ENCODE measurements around the gene DPP6. TPM values are rescaled to one million over a fixed set of nuclear protein-coding genes. Genes with fewer than 3 reads are reported as not detected.

DPP6 gene
- total RNA-seq, 1 donor from 2014 or later = 0.62 TPM

GRCh38 chr7:154195266-154195665 lies 143.1 kb downstream of the DPP6 start:
- ATAC-seq (no peak), DNase-seq (ENCODE audit: low spot score) (no peak)
- intact Hi-C loops (cut with DNase I) = no loop called here

GRCh38 chr7:154198481-154198880 lies 146.3 kb downstream of the DPP6 start:
- DNase-seq (ENCODE audit: low spot score) (no peak), ATAC-seq (no peak)
- intact Hi-C loops (cut with DNase I) = no loop called here

- DNase-seq (ENCODE audit: low spot score) (no peak), ATAC-seq (no peak)
Measured at GRCh38 chr7:154200241-154200640, 148.0 kb downstream of the DPP6 start.

GRCh38 chr7:154202002-154202401 lies 149.8 kb downstream of the DPP6 start:
- no peak for DNase-seq (ENCODE audit: low spot score)
- ATAC-seq = no peak
- intact Hi-C loops (cut with DNase I) = no loop called here

More at GRCh38 chr7:154200241-154200640, 148.0 kb downstream of the DPP6 start:
- intact Hi-C loops (cut with DNase I) = no loop called here

- ATAC-seq (no peak), DNase-seq (ENCODE audit: low spot score) (no peak)
- intact Hi-C loops (cut with DNase I) = no loop called here
Measured at GRCh38 chr7:154204046-154204445, 151.8 kb downstream of the DPP6 start.

- intact Hi-C loops (cut with DNase I) = no loop called here
Measured at GRCh38 chr7:154212861-154213260, 160.7 kb downstream of the DPP6 start.

GRCh38 chr7:154217688-154218340 lies 165.6 kb downstream of the DPP6 start:
- ATAC-seq = no peak
- intact Hi-C loops (cut with DNase I) = no loop called here
- DNase-seq (ENCODE audit: low spot score) = no peak

More at GRCh38 chr7:154212861-154213260, 160.7 kb downstream of the DPP6 start:
- DNase-seq (ENCODE audit: low spot score) = no peak
- no peak for ATAC-seq

- ATAC-seq = no peak
- DNase-seq (ENCODE audit: low spot score) = no peak
- intact Hi-C loops (cut with DNase I) = no loop called here
Measured at GRCh38 chr7:154231732-154232131, 179.5 kb downstream of the DPP6 start.

- DNase-seq (ENCODE audit: low spot score) = no peak
- intact Hi-C loops (cut with DNase I) = no loop called here
- no peak for ATAC-seq
Measured at GRCh38 chr7:154232700-154233099, 180.5 kb downstream of the DPP6 start.

- ATAC-seq (no peak), DNase-seq (ENCODE audit: low spot score) (no peak)
- intact Hi-C loops (cut with DNase I) = no loop called here
Measured at GRCh38 chr7:154241988-154242387, 189.8 kb downstream of the DPP6 start.

GRCh38 chr7:154242709-154243108 lies 190.5 kb downstream of the DPP6 start:
- no peak for ATAC-seq
- DNase-seq (ENCODE audit: low spot score) = no peak
- intact Hi-C loops (cut with DNase I) = no loop called here

- no peak for ATAC-seq
- intact Hi-C loops (cut with DNase I) = no loop called here
- DNase-seq (ENCODE audit: low spot score) = no peak
Measured at GRCh38 chr7:154252046-154252445, 199.8 kb downstream of the DPP6 start.

GRCh38 chr7:154253810-154254209 lies 201.6 kb downstream of the DPP6 start:
- intact Hi-C loops (cut with DNase I) = no loop called here
- ATAC-seq (no peak), DNase-seq (ENCODE audit: low spot score) (no peak)

- ATAC-seq (no peak), DNase-seq (ENCODE audit: low spot score) (no peak)
- intact Hi-C loops (cut with DNase I) = no loop called here
Measured at GRCh38 chr7:154255324-154255723, 203.1 kb downstream of the DPP6 start.

GRCh38 chr7:154256150-154256549 lies 204.0 kb downstream of the DPP6 start:
- DNase-seq (ENCODE audit: low spot score) (no peak), ATAC-seq (no peak)
- intact Hi-C loops (cut with DNase I) = no loop called here

GRCh38 chr7:154259396-154259795 lies 207.2 kb downstream of the DPP6 start:
- DNase-seq (ENCODE audit: low spot score) = no peak

GRCh38 chr7:154287356-154287755 lies 235.2 kb downstream of the DPP6 start:
- DNase-seq (ENCODE audit: low spot score) (no peak), ATAC-seq (no peak)
- intact Hi-C loops (cut with DNase I) = no loop called here

More at GRCh38 chr7:154259396-154259795, 207.2 kb downstream of the DPP6 start:
- ATAC-seq = no peak
- intact Hi-C loops (cut with DNase I) = no loop called here

- intact Hi-C loops (cut with DNase I) = no loop called here
- DNase-seq (ENCODE audit: low spot score) = no peak
- ATAC-seq = no peak
Measured at GRCh38 chr7:154289119-154289518, 236.9 kb downstream of the DPP6 start.

- no peak for DNase-seq (ENCODE audit: low spot score)
- intact Hi-C loops (cut with DNase I) = no loop called here
- ATAC-seq = no peak
Measured at GRCh38 chr7:154296443-154296842, 244.2 kb downstream of the DPP6 start.

GRCh38 chr7:154299736-154300135 lies 247.5 kb downstream of the DPP6 start:
- intact Hi-C loops (cut with DNase I) = no loop called here
- no peak for ATAC-seq

GRCh38 chr7:154302380-154302779 lies 250.2 kb downstream of the DPP6 start:
- ATAC-seq (no peak), DNase-seq (ENCODE audit: low spot score) (no peak)
- intact Hi-C loops (cut with DNase I) = no loop called here

More at GRCh38 chr7:154299736-154300135, 247.5 kb downstream of the DPP6 start:
- no peak for DNase-seq (ENCODE audit: low spot score)

Measured in sciatic nerve (tissue), 2 donors.